Stomach (tissue), 4 donors: ENCODE measurements around the gene ELP4.

Source experiments
- CTCF ChIP-seq, 7 experiments: fragments of 450-650 bp in 4 of 7; fragments of 200-600 bp in 3 of 7; sonication (generic) in 3 of 7; IDR thresholded peaks; one replicate each; pipeline ENCODE4 v1.5.1; 2016 to 2019; ENCODE audit warnings: antibody characterized with exemption in 7 of 7, control low read depth in 2 of 7, mild to moderate bottlenecking in 1 of 7
- EP300 ChIP-seq: sonication (generic); formaldehyde crosslinking; IDR thresholded peaks from one replicate; pipeline ENCODE4 v1.6.1; 2017; ENCODE audit warnings: antibody characterized with exemption
- POLR2A ChIP-seq, 4 donors: fragments of 450-650 bp; IDR thresholded peaks; one replicate each; pipeline ENCODE4 v1.6.1; 2016; ENCODE audit warnings: antibody characterized with exemption in 4 of 4, control low read depth in 2 of 4, mild to moderate bottlenecking in 1 of 4, moderate library complexity in 1 of 4
- POLR2AphosphoS5 ChIP-seq, 3 donors: sonication (generic); formaldehyde crosslinking; IDR thresholded peaks; one replicate each; pipeline ENCODE4 v1.6.1; 2016; ENCODE audit warnings: antibody characterized with exemption in 3 of 3

- TF ChIP-seq CTCF (IDR thresholded peaks at IDR 0.05), result no peak
- no peak for TF ChIP-seq POLR2A (IDR thresholded peaks at IDR 0.05)
- no peak for TF ChIP-seq POLR2AphosphoS5 (IDR thresholded peaks at IDR 0.05)
- TF ChIP-seq EP300, result no peak
These were observed 166.9 kb downstream of the ELP4 start for GRCh38 chr11:31676280-31676982.
